Gastroesophageal sphincter (tissue), 4 donors: Measurements from ENCODE around the gene TRAPPC3L. TPM values are rescaled to one million over a fixed set of nuclear protein-coding genes. Genes with fewer than 3 reads are reported as not detected.

Experiments
- ATAC-seq: fragments of 150-250 bp; one replicate; pipeline ENCODE4 v1.9.1; 2016; ENCODE audit warnings: mild to moderate bottlenecking, moderate library complexity
- H3K27ac ChIP-seq, 4 donors: fragments of 200-600 bp; sonication (generic) in 3 of 4; 1 replicate in 3 of 4; 2 replicates in 1 of 4; pipeline ENCODE4 v1.5.1; 2016 to 2019
- H3K27me3 ChIP-seq: fragments of 200-600 bp; sonication (generic); one replicate; pipeline ENCODE4 v1.5.1; 2019
- H3K36me3 ChIP-seq, 2 donors: fragments of 200-600 bp; sonication (generic); one replicate each; pipeline ENCODE4 v1.5.1; 2019; ENCODE audit warnings: control low read depth in 1 of 2
- H3K4me1 ChIP-seq, 3 donors: fragments of 200-600 bp; sonication (generic); 1 replicate in 2 of 3; 2 replicates in 1 of 3; pipeline ENCODE4 v1.5.1; 2016 to 2019; ENCODE audit warnings: control low read depth in 2 of 3
- H3K4me3 ChIP-seq, 2 donors: fragments of 200-600 bp; sonication (generic); one replicate each; pipeline ENCODE4 v1.5.1; 2019; ENCODE audit warnings: mild to moderate bottlenecking in 1 of 2, moderate library complexity in 1 of 2
- H3K9me3 ChIP-seq, 3 donors: fragments of 200-600 bp; sonication (generic); one replicate each; pipeline ENCODE4 v1.5.1; 2017 to 2019; ENCODE audit warnings: control low read depth in 2 of 3
- CTCF ChIP-seq, 4 experiments: fragments of 200-600 bp in 2 of 4; fragments of 450-650 bp in 2 of 4; sonication (generic) in 1 of 4; IDR thresholded peaks; one replicate each; pipeline ENCODE4 v1.5.1; 2017 to 2019; ENCODE audit warnings: antibody characterized with exemption in 4 of 4, mild to moderate bottlenecking in 2 of 4, moderate library complexity in 2 of 4
- EP300 ChIP-seq: sonication (generic); formaldehyde crosslinking; IDR thresholded peaks from one replicate; pipeline ENCODE4 v1.6.1; 2017; ENCODE audit warnings: antibody characterized with exemption, mild to moderate bottlenecking
- POLR2A ChIP-seq, 2 donors: fragments of 450-650 bp; IDR thresholded peaks; one replicate each; pipeline ENCODE4 v1.6.1; 2017; ENCODE audit warnings: antibody characterized with exemption in 2 of 2, mild to moderate bottlenecking in 2 of 2, moderate library complexity in 1 of 2
- POLR2AphosphoS5 ChIP-seq: sonication (generic); formaldehyde crosslinking; IDR thresholded peaks from one replicate; pipeline ENCODE4 v1.6.1; 2017; ENCODE audit warnings: antibody characterized with exemption
- WGBS, 2 donors: methylation state at CpG; one replicate each; pipeline ENCODE4 v1.1.5; 2018; ENCODE audit warnings: low coverage in 1 of 2; 5-methylcytosine and 5-hydroxymethylcytosine counted together
- total RNA-seq, 4 donors: library from RNA; depleted of rRNA; stranded (reverse); fragments of >200 nt; gene quantifications; one replicate each; pipeline ENCODE4 v1.1.0, GENCODE V29; 2016

The TRAPPC3L gene
- total RNA-seq, 4 donors from 2014 or later: not detected

GRCh38 chr6:116467096-116467495 lies 78.4 kb downstream of the TRAPPC3L start:
- no peak for TF ChIP-seq POLR2AphosphoS5
- no peak for TF ChIP-seq CTCF (IDR thresholded peaks at IDR 0.05)
- no peak for TF ChIP-seq EP300
- TF ChIP-seq POLR2A (IDR thresholded peaks at IDR 0.05): no peak
- H3K4me1 ChIP-seq: peaks cover 0 to 6% (median 0%) of the 10 kb centered on the region in 3 donors
- peaks cover 12% of the 10 kb centered on the region for H3K27me3 ChIP-seq
- no peaks in the 10 kb centered on the region for H3K9me3 ChIP-seq
- no peak overlapping the region for H3K4me3 ChIP-seq
- H3K27ac ChIP-seq: no peak overlapping the region
- H3K36me3 ChIP-seq: no peaks in the 10 kb centered on the region
- WGBS, 2 donors: 93 to 100% methylated on average over 1 of the region's 1 CpG
- ATAC-seq: no peak

- H3K4me1 ChIP-seq: peaks cover 0 to 13% (median 0%) of the 10 kb centered on the region in 3 donors
- H3K4me3 ChIP-seq: no peak overlapping the region
- ATAC-seq: peak; percentile 23
- no peak for TF ChIP-seq POLR2AphosphoS5
- TF ChIP-seq CTCF (IDR thresholded peaks at IDR 0.05): no peak
- TF ChIP-seq EP300: no peak
- no peak for TF ChIP-seq POLR2A (IDR thresholded peaks at IDR 0.05)
- H3K36me3 ChIP-seq: no peaks in the 10 kb centered on the region
- no peaks in the 10 kb centered on the region for H3K9me3 ChIP-seq
- peaks cover 19% of the 10 kb centered on the region for H3K27me3 ChIP-seq
- WGBS, 2 donors: 72 to 79% methylated on average over 5 of the region's 5 CpGs
- no peak overlapping the region for H3K27ac ChIP-seq
Measured at GRCh38 chr6:116465246-116465645, 80.2 kb downstream of the TRAPPC3L start.

- H3K4me1 ChIP-seq: peaks cover 0 to 13% (median 0%) of the 10 kb centered on the region in 3 donors
- no peak for TF ChIP-seq POLR2AphosphoS5
- no peak for TF ChIP-seq EP300
- TF ChIP-seq POLR2A (IDR thresholded peaks at IDR 0.05): no peak
- TF ChIP-seq CTCF (IDR thresholded peaks at IDR 0.05): no peak
- H3K27me3 ChIP-seq: peaks cover 19% of the 10 kb centered on the region
- WGBS, 2 donors: 94 to 100% methylated on average over 4 of the region's 4 CpGs
- ATAC-seq: no peak
- no peaks in the 10 kb centered on the region for H3K9me3 ChIP-seq
- no peak overlapping the region for H3K4me3 ChIP-seq
- H3K36me3 ChIP-seq: no peaks in the 10 kb centered on the region
- H3K27ac ChIP-seq: no peak overlapping the region
Measured at GRCh38 chr6:116463301-116463700, 82.2 kb downstream of the TRAPPC3L start.

- WGBS, 2 donors: 67 to 90% methylated on average over 4 to 12 of the region's 84 CpGs
- Histone ChIP-seq H3K4me3 (peak overlapping the region; percentile 25 to 55), H3K36me3 (no peaks in the 10 kb centered on the region), H3K27ac (peak overlapping the region in 2 of 4 donors; percentile 11 to 50), H3K9me3 (no peaks in the 10 kb centered on the region), H3K4me1 (peaks cover 0 to 13% (median 0%) of the 10 kb centered on the region in 3 donors), H3K27me3 (peaks cover 19% of the 10 kb centered on the region)
- TF ChIP-seq EP300: no peak
- no peak for TF ChIP-seq POLR2A (IDR thresholded peaks at IDR 0.05)
- TF ChIP-seq POLR2AphosphoS5: no peak
- no peak for TF ChIP-seq CTCF (IDR thresholded peaks at IDR 0.05)
- ATAC-seq: peak; percentile 65
Measured at GRCh38 chr6:116461932-116462885, 83.3 kb downstream of the TRAPPC3L start.
